Dedifferentiated amniotic fluid mesenchymal stem cell (primary cell): ENCODE results near the gene FUT8.
"Not testable (repeated sequence)": the region's sequence is repeated elsewhere in the genome, so short reads cannot be mapped to it uniquely, and the experiment has no call there.

Source experiments
- DNase-seq: peaks from one replicate; pipeline ENCODE4 v3.0.0-alpha.2; 2016; ENCODE audit errors: extremely low spot score

Gene FUT8

DNA sequence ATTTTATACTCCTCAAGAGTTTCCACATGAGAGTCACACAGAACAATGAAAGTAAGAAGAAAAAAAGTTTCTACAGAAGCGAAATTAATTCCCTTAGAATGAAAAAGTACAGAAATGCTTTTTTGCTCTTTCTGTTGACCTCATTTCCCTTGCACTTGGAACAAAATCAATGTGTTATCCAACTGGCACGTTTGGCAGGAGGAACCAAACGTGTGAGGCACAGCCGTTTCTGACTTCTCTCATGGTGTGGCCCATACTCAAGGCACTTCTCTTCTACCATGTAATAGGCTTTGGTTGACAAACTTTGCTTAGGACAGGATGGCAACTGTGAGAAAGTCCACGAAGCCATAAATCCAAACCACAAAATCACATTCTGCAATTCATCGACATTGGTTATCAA is 297.0 kb downstream of the FUT8 start:
- no peak for DNase-seq

GRCh38 chr14:65716813-65717212 is 304.3 kb downstream of the FUT8 start:
- DNase-seq: not testable (repeated sequence)

GRCh38 chr14:65717384-65717915 is 304.9 kb downstream of the FUT8 start:
- DNase-seq: not testable (repeated sequence)

DNA sequence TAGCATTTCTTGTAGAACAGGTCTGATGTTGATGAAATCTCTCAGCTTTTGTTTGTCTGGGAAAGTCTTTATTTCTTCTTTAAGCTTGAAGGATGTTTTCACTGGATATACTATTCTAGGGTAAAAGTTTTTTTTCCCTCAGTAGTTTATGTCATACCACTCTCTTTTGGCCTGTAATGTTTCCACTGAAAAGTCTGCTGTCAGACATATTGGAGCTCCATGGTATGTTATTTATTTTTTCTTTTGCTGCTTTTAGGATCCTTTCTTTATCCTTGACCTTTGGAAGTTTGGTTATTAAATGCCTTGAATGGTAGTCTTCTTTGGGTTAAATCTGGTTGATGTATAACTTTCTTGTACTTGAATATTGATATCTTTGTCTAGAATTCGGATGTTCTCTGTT is 306.1 kb downstream of the FUT8 start:
- DNase-seq: no peak

- no peak for DNase-seq
These were observed 307.6 kb downstream of the FUT8 start for GRCh38 chr14:65720171-65720570.

GRCh38 chr14:65720743-65721142 is 308.2 kb downstream of the FUT8 start:
- DNase-seq: no peak

DNA sequence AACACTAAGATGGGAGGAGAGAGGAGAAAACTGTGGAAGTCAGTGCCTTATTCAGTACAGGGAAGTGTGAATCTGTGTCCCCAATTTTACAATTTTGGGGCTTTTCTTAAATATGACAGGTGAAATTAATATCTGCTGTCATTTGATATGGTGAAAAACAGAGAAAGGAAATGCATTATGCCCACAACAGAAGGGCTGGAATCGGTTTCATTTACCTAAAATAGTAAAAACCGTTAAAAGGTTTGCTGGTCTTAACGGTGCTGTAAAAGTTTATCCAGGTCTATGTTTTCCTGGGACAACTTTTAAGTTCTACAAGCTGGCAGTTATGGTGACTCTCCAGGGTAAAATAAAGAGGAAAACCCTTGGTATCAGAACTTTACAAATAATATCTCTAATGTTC is 310.8 kb downstream of the FUT8 start:
- no peak for DNase-seq

DNA sequence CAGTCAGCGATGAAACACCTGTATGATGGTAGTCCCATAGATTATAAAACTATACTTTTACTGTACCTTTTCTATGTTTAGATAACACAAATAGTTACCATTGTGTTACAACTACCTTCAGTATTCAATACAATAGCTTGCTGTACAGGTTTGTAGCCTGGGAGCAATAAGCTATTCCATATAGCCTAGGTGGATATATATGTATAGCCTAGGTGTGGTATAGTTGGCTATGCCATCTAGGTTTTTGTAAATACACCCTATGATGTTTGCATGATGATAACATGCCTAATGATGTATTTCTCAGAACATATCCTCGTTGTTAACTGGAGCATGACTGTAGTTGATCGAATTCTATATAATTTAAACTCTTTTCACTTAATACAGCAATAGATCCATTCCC is 316.1 kb downstream of the FUT8 start:
- DNase-seq: no peak

- DNase-seq: no peak
These were observed 317.0 kb downstream of the FUT8 start for GRCh38 chr14:65729566-65729965.

- DNase-seq: no peak
These were observed 319.5 kb downstream of the FUT8 start for GRCh38 chr14:65731933-65732506.

- DNase-seq: no peak
These were observed 325.8 kb downstream of the FUT8 start for GRCh38 chr14:65738339-65738738.

DNA sequence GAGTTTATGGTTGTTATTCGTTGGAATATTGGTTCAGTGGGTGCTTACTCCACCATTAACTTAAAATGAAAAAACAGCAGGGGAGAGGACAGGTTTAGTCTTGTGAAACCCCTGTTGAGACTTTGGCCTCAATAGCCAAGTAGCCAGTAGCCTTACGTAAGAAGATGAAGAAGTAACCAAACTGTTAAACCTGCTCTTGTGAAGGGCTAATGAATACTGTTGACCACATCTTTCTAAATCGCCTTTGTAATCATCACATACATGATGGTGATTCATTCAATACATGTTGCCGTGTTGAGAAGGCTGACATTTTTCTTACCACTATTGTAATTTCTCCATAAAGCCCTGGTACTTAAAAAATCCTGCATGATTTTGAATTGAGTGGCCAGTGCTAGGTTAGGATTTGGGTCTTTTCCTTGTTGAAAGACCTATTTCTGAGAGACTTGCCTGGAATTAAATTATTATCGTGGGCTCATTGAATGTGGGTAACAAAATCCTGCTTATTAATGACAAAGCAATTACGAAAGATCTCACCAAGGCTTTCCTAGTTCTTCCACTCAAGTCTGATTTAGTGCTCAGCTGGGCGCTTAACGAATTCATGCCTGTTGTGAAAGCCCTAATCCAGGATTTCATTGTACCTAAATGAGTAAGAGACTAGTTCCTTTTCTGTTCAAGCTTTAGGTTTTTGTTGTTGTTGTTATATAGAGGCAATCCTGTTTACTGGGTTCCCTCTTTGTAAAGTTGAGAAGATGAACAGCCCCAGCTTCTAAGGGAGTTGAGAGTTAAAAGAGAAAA is 333.1 kb downstream of the FUT8 start:
- DNase-seq: no peak

- DNase-seq: no peak
These were observed 336.3 kb downstream of the FUT8 start for GRCh38 chr14:65748796-65749195.

GRCh38 chr14:65749287-65749686 is 336.8 kb downstream of the FUT8 start:
- no peak for DNase-seq

DNA sequence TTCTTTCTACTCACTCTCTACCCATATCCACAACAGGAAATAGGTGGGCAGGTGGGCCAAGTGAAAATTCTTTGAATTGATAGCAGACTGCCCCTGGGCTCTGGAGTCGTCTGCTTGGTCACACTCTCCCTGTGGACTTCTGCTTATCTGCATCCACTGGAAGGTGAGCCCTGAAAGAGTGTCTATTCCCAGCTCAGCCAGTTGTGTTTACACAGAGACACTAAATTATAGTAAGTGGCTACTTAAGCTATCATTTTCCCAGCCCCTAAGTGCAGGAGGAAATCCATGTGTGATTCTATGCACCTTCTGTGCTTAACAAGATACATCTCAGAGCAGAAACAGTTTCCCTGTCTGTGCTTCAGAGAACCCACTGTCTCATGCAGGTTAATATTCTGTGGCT is 338.4 kb downstream of the FUT8 start:
- DNase-seq: no peak

DNA sequence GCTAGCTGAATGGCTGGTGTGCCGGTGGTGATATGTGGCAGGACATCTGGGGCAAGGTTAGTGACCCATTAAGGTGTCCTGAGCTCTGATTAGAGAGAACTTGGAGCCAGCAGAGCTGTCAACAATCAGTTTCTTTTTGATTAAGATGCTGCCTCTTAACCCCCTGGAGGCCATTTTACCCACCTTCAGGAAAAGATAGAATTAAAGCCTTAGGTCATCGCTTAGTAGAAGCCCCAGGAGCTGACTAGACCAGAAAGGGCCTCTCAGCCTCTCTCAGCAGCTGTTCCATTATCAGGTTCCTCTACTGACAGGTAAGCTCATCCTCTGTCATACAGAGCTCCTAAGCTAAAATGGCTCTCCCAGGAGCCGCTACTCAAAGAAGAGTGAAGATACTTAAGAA is 339.0 kb downstream of the FUT8 start:
- DNase-seq: no peak

DNA sequence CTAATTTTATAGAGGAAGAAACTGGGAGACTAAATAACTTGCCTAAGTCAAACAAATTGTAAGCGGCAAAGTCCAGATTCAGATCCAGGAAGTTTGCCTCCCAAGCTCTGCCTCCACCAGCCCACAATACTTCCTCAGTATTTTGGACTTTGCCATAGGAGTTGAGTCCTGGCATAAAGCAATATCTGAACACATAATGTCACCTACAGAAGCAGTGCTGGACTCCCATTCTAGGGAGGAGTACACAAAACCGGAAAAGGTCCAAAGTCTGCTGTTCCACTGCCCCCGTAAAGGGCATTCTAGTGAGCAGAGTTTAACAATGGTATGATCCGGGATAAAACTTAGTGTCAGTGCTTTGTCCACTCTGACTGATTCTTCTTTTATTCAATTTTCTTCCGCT is 340.5 kb downstream of the FUT8 start:
- no peak for DNase-seq

GRCh38 chr14:65755331-65755730 is 342.8 kb downstream of the FUT8 start:
- DNase-seq: no peak

DNA sequence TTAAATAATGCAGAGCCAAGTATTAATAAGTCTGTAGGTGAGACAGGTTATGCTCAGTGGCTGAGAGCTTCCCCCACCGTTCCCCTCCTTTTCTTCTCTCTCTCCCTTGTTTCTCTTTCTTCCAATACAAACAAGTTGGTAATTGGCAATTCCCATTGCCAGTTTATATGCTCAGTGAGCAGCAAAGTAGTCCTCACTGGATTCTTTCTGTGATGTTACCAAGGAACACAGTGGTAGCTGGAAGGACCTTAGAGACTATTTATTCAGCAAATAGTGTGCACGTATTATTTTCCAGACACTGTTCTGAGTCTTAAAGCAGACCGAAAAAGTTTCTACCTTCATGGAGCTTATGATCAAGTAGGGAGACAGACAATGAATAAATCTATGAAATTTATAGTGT is 344.4 kb downstream of the FUT8 start:
- DNase-seq: no peak

DNA sequence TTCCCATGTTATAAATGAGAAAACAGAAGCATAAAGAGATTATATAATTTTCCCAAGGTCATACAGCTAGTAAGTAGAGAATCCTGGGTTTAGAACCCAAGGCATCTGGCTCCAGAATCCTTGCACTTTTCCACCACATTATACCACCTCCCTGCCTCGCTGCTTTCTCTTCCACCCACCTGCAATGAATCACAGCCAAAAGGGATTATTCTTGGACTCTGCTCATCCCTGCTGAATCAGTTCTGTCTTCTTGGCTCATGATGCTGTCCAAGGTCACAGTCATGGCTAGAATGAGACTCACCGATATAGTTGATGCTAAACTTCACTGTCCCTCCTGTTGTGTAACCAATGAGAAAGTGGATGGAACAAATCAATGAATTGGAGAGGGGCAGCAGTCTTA is 356.6 kb downstream of the FUT8 start:
- no peak for DNase-seq

DNA sequence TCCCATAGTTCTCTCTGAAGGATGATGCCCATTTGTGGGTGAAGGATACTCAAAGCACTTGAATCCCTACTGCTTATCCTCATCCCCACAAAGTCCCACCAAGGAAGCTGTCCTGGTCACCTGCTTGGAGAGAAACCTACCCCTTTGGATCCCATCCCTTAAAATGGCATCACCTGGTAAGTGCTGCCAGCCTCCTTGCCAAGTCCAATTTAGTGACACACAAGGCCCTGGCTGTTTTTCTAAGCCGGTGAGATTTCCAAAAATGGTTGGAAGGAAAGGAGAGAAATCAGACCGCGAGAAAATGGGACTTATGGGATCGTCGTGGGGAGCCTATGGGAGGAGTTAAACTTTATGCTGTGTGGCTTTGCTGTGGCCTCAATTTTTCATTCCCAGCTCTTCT is 358.2 kb downstream of the FUT8 start:
- DNase-seq: no peak

GRCh38 chr14:65771271-65771670 is 358.7 kb downstream of the FUT8 start:
- no peak for DNase-seq

GRCh38 chr14:65772466-65772865 is 359.9 kb downstream of the FUT8 start:
- no peak for DNase-seq
